ENCODE data around the gene BICD1.

DNA sequence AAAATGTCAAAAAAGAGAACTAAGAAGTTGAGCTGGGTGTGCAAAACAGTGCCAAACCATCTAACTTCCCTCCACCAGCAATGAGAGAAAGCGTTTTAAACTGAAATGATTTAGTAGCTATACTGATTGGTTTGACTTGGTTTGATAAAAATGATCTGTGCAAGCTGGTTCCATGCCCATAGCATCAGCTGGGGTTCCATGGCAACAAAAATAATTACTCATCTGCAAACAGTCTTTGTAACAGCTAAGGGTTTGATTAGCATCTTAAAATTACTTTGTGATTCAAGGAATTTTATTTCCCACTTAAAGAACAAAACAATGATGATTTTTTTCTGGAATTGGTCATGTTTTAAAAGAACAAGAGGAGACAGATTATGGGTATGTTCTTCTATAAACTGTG lies 15.0 kb upstream of the BICD1 start:
- TF ChIP-seq, protein P1, sequence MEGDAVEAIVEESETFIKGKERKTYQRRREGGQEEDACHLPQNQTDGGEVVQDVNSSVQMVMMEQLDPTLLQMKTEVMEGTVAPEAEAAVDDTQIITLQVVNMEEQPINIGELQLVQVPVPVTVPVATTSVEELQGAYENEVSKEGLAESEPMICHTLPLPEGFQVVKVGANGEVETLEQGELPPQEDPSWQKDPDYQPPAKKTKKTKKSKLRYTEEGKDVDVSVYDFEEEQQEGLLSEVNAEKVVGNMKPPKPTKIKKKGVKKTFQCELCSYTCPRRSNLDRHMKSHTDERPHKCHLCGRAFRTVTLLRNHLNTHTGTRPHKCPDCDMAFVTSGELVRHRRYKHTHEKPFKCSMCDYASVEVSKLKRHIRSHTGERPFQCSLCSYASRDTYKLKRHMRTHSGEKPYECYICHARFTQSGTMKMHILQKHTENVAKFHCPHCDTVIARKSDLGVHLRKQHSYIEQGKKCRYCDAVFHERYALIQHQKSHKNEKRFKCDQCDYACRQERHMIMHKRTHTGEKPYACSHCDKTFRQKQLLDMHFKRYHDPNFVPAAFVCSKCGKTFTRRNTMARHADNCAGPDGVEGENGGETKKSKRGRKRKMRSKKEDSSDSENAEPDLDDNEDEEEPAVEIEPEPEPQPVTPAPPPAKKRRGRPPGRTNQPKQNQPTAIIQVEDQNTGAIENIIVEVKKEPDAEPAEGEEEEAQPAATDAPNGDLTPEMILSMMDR (IDR thresholded peaks at IDR 0.05): no peak
- TF ChIP-seq POLR2A (IDR thresholded peaks at IDR 0.05): no peak
